RWPE2 (cell line): ENCODE results near the gene GREB1L.

Experiments used
- ATAC-seq: fragments of 200-7000 bp; cut with Tn5 transposase; 3 replicates; pipeline ENCODE4 v1.9.1; 2021; ENCODE audit warnings: low read depth
- DNase-seq: peaks from one replicate; pipeline ENCODE4 v3.0.0-alpha.2; 2020; ENCODE audit warnings: low spot score
- H3K27ac ChIP-seq: fragments of 450-650 bp; 2 replicates; pipeline ENCODE4 v1.5.1; 2017; ENCODE audit warnings: mild to moderate bottlenecking; ENCODE audit not compliant: poor library complexity, severe bottlenecking
- H3K27me3 ChIP-seq: fragments of 250-450 bp; sonication (Bioruptor Pico); 2 replicates; pipeline ENCODE4 v1.5.1; 2021; ENCODE audit warnings: mild to moderate bottlenecking, moderate library complexity; ENCODE audit not compliant: insufficient read depth, poor library complexity, severe bottlenecking
- H3K36me3 ChIP-seq: fragments of 250-450 bp; sonication (Bioruptor Pico); 2 replicates; pipeline ENCODE4 v1.5.1; 2020; ENCODE audit warnings: low read depth, mild to moderate bottlenecking, moderate library complexity
- H3K4me1 ChIP-seq: fragments of 250-450 bp; sonication (Bioruptor Pico); 2 replicates; pipeline ENCODE4 v1.5.1; 2021; ENCODE audit warnings: mild to moderate bottlenecking, moderate library complexity; ENCODE audit not compliant: insufficient read depth, poor library complexity, severe bottlenecking
- H3K4me3 ChIP-seq: fragments of 250-450 bp; sonication (Bioruptor Pico); 2 replicates; pipeline ENCODE4 v1.5.1; 2021; ENCODE audit warnings: mild to moderate bottlenecking, moderate library complexity; ENCODE audit not compliant: severe bottlenecking
- H3K9me3 ChIP-seq: fragments of 250-450 bp; sonication (Bioruptor Pico); 2 replicates; pipeline ENCODE4 v1.5.1; 2021; ENCODE audit warnings: mild to moderate bottlenecking, moderate library complexity; ENCODE audit not compliant: severe bottlenecking
- TF ChIP-seq, protein P1 (sequence below): fragments of 450-650 bp; IDR thresholded peaks from one replicate; pipeline ENCODE4 v1.5.1; 2017; ENCODE audit warnings: mild to moderate bottlenecking, moderate library complexity; ENCODE audit not compliant: poor library complexity, severe bottlenecking

GREB1L gene

DNA sequence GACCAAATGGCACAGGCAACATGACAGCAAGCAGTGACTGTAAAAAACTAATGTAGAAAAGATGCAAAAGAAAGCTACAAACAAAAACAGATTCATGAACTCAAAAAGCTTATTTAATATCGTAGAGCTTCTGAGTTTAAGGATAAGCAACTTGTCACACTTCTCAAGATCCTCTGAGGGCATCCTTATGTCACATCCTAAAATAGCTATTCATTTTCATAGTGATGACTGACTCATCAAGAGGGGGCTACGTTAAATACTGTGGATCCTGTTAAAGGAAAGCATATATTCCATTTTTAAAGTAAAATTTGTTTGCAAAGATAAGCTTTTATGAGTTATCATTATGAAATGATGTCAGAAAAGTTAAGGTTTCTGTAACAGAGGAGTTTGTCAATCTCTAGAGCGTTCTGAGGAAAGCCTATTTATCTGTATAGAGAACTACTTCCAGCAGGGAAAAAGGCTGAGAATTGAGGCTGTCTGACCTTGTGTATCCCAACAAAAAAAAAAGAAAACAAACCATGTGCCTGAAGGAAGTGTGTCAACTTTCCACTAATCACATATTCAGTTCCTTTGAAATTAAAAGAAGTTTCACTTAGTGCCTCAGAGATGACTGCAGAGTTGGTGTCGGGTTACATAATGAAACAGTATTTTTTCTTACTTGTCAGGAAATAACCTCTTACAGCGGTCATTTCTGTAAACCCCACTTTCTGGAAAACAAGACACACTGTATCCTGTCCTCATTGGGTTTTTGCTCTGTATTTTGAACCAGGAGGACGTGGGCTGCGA is 243.0 kb downstream of the GREB1L start:
- no peaks in the 10 kb centered on the region for H3K36me3 ChIP-seq
- no peak for DNase-seq
- H3K27ac ChIP-seq: no peak overlapping the region
- no peak for ATAC-seq
- no peaks in the 10 kb centered on the region for H3K27me3 ChIP-seq
- TF ChIP-seq, protein P1, sequence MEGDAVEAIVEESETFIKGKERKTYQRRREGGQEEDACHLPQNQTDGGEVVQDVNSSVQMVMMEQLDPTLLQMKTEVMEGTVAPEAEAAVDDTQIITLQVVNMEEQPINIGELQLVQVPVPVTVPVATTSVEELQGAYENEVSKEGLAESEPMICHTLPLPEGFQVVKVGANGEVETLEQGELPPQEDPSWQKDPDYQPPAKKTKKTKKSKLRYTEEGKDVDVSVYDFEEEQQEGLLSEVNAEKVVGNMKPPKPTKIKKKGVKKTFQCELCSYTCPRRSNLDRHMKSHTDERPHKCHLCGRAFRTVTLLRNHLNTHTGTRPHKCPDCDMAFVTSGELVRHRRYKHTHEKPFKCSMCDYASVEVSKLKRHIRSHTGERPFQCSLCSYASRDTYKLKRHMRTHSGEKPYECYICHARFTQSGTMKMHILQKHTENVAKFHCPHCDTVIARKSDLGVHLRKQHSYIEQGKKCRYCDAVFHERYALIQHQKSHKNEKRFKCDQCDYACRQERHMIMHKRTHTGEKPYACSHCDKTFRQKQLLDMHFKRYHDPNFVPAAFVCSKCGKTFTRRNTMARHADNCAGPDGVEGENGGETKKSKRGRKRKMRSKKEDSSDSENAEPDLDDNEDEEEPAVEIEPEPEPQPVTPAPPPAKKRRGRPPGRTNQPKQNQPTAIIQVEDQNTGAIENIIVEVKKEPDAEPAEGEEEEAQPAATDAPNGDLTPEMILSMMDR: no peak
- peaks cover 7% of the 10 kb centered on the region for H3K4me1 ChIP-seq
- no peak overlapping the region for H3K4me3 ChIP-seq
- H3K9me3 ChIP-seq: no peaks in the 10 kb centered on the region

DNA sequence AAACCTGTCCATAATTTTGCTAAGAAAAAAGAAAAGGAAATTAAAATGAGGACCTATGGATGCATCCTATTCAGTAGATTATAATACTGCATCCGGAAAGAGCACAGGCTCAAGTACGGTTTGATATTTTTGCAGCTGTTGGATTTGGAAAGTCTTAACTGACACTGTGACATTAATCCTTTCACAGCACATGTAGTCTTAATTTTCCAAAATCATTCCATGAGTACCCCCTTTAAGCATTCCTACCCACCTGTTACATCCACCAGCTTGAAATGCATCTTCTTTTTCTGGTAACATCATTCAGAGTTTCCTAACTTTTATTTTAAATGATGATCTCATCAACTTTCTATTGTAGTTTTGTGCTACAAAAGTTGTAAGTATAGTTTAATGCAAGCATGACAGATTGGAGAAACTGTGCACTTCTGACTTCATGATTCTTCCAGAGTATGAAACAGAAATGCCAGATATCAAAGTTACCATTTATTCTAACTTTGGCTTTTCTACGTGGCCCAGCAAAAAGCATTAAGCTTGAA is 244.9 kb downstream of the GREB1L start:
- DNase-seq (no peak), ATAC-seq (no peak)
- Histone ChIP-seq H3K36me3 (no peaks in the 10 kb centered on the region), H3K27me3 (no peaks in the 10 kb centered on the region), H3K4me1 (peaks cover 7% of the 10 kb centered on the region), H3K27ac (no peak overlapping the region), H3K9me3 (no peaks in the 10 kb centered on the region), H3K4me3 (no peak overlapping the region)
- TF ChIP-seq, protein P1: no peak

DNA sequence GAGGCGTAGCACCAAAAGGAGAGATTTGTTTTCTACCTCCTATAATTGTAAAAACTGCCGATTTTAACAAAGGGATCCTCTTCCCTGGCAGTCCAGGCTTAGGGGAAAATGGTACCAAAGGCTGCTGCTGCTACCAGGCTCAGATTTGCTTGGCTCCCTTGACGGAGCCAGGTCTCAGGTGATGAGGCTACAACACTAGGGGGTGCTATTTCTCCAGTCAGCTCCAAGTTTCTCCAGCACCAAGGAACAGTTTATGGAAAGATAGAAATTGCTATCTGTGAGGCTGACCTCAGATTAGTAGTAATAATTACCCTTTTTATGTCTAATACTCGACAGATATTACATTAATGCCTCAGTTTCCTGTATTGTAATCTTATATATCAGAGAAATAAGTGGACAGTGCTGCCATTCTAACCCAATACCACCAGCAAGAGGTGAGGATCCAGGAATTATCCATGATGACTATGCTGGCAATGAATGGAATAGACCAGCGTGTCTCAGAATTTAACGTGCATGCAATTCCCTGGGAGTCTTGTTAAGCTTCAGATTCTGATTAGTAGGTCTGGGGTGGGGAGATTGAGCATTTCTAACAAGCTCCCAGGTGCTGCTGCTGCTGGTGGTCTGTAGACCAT is 247.2 kb downstream of the GREB1L start:
- no peak overlapping the region for H3K27ac ChIP-seq
- peak; percentile 64; the same call in 2 of the 3 replicates for ATAC-seq
- TF ChIP-seq, protein P1: peak; percentile 53
- H3K27me3 ChIP-seq: no peaks in the 10 kb centered on the region
- no peaks in the 10 kb centered on the region for H3K9me3 ChIP-seq
- DNase-seq: no peak
- H3K4me3 ChIP-seq: no peak overlapping the region
- no peaks in the 10 kb centered on the region for H3K36me3 ChIP-seq
- peaks cover 7% of the 10 kb centered on the region for H3K4me1 ChIP-seq

DNA sequence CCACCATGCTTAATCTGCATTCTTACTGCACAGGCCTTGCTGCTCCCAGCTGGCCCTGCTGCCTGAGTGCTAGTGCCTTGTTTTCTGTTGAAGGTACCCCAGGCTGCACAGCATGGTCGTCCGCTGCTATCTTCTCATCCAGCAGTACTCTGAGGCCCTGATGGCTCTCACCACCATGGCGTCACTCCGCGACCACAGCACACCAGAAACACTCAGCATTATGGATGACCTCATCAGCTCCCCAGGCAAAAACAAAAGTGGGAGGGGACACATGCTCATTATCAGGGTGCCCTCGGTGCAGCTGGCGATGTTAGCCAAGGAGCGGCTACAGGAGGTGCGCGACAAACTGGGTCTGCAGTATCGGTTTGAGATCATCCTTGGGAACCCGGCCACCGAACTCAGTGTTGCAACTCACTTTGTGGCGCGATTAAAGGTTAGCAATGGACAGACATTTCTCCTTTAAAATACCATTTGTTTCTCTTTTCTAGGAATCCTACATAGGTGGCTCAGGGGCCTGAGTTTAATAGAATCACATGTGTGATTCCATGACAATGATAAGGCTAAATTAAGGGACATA is 248.0 kb downstream of the GREB1L start:
- Histone ChIP-seq H3K4me1 (peaks cover 4% of the 10 kb centered on the region), H3K36me3 (no peaks in the 10 kb centered on the region), H3K9me3 (no peaks in the 10 kb centered on the region), H3K4me3 (no peak overlapping the region), H3K27me3 (no peaks in the 10 kb centered on the region), H3K27ac (no peak overlapping the region)
- DNase-seq (no peak), ATAC-seq (no peak)
- TF ChIP-seq, protein P1: no peak
